ENCODE results near the gene LSM7.

DNA sequence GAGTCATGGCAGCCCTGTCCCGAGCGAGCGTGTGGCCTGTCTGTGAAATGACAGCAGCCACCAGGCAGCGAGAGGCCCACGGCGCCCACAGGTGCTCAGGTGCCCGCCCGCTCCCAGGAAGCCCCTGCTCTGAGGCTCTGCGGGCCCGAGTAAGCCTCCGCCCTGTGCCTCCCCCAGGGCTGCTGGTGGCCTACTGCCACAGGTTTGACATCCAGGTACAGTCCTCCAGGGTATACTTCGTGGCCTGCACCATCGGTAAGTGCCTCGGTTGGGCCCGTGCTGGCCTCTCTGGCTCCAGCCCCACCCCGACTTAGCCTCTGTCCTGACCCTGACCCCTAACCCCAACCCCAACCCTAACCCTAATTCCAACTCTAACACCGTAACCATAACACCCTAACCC is 16.7 kb upstream of the LSM7 start:
- TF ChIP-seq, protein P1, sequence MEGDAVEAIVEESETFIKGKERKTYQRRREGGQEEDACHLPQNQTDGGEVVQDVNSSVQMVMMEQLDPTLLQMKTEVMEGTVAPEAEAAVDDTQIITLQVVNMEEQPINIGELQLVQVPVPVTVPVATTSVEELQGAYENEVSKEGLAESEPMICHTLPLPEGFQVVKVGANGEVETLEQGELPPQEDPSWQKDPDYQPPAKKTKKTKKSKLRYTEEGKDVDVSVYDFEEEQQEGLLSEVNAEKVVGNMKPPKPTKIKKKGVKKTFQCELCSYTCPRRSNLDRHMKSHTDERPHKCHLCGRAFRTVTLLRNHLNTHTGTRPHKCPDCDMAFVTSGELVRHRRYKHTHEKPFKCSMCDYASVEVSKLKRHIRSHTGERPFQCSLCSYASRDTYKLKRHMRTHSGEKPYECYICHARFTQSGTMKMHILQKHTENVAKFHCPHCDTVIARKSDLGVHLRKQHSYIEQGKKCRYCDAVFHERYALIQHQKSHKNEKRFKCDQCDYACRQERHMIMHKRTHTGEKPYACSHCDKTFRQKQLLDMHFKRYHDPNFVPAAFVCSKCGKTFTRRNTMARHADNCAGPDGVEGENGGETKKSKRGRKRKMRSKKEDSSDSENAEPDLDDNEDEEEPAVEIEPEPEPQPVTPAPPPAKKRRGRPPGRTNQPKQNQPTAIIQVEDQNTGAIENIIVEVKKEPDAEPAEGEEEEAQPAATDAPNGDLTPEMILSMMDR (IDR thresholded peaks at IDR 0.05), result no peak
- no peak for TF ChIP-seq POLR2A (IDR thresholded peaks at IDR 0.05)
